H1 (cell line): ENCODE measurements around the gene HK1. TPM values are rescaled to one million over a fixed set of nuclear protein-coding genes. Genes with fewer than 3 reads are reported as not detected.

Experiments
- CTCF ChIA-PET: fragments of 300-600 bp; sonication (Branson Sonifier 250); formaldehyde crosslinking; loops from one replicate; lab custom pipeline; 2021; ENCODE audit not compliant: partially characterized antibody; lab: Charles Lee
- POLR2A ChIA-PET: fragments of 300-600 bp; sonication (Branson Sonifier 250); formaldehyde crosslinking; loops from one replicate; lab custom pipeline; 2021; ENCODE audit warnings: inconsistent platforms; ENCODE audit not compliant: partially characterized antibody; lab: Charles Lee
- DNase-seq, 2 experiments: peaks; one replicate each; pipeline versions ENCODE4 v3.0.0 to v3.0.0-alpha.2; 2010 to 2022; ENCODE audit warnings: low spot score in 2 of 2, low read depth in 1 of 2, mixed read lengths in 1 of 2
- FAIRE-seq: peaks from 2 replicates; lab custom pipeline; 2011; peaks lifted over from hg19 to GRCh38; lab: Jason Lieb, UNC
- H2AFZ ChIP-seq: 2 replicates; pipeline ENCODE4 v1.8.1; 2012; ENCODE audit warnings: low read length, inconsistent platforms
- H2AK5ac ChIP-seq: 2 replicates; pipeline ENCODE4 v1.6.1; 2013; ENCODE audit warnings: low read depth, low read length
- H2BK120ac ChIP-seq: replicated peaks from 2 replicates; pipeline ENCODE3; 2013; ENCODE audit warnings: low read depth, low read length, inconsistent platforms
- H2BK12ac ChIP-seq: 2 replicates; pipeline ENCODE4 v1.6.1; 2013; ENCODE audit warnings: low read depth, low read length
- H2BK15ac ChIP-seq: 2 replicates; pipeline ENCODE4 v1.6.1; 2013; ENCODE audit warnings: low read length
- H2BK20ac ChIP-seq: 2 replicates; pipeline ENCODE4 v1.6.1; 2013; ENCODE audit warnings: low read length
- H2BK5ac ChIP-seq: 2 replicates; pipeline ENCODE4 v1.6.1; 2013; ENCODE audit warnings: low read depth, low read length
- H3K14ac ChIP-seq: 2 replicates; pipeline ENCODE4 v1.6.1; 2013; ENCODE audit warnings: inconsistent platforms; ENCODE audit not compliant: insufficient read length
- H3K18ac ChIP-seq: 2 replicates; pipeline ENCODE4 v1.6.1; 2013; ENCODE audit warnings: low read length; ENCODE audit errors: extremely low read depth
- H3K23ac ChIP-seq: 2 replicates; pipeline ENCODE4 v1.6.1; 2013; ENCODE audit warnings: inconsistent platforms; ENCODE audit not compliant: insufficient read length
- H3K23me2 ChIP-seq: 2 replicates; pipeline ENCODE4 v1.6.1; 2013; ENCODE audit warnings: low read depth, low read length
- H3K27ac ChIP-seq: 2 replicates; pipeline ENCODE4 v1.6.1; 2011; ENCODE audit warnings: low read depth, low read length, inconsistent platforms
- H3K27me3 ChIP-seq, 4 experiments: replicated peaks in 1 of 4; 1 replicate in 1 of 4; 2 replicates in 3 of 4; pipeline versions ENCODE4 v1.6.1 to v1.8.1; 2011 to 2013; ENCODE audit warnings: low read length in 3 of 4, mild to moderate bottlenecking in 3 of 4, inconsistent platforms in 2 of 4, mixed read lengths in 2 of 4, moderate library complexity in 1 of 4; ENCODE audit not compliant: control insufficient read depth in 3 of 4, insufficient read depth in 3 of 4; ENCODE audit errors: extremely low read depth in 1 of 4
- H3K36me3 ChIP-seq, 4 experiments: 2 replicates each; pipeline versions ENCODE4 v1.6.1 to v1.8.1; 2011 to 2013; ENCODE audit warnings: mild to moderate bottlenecking in 4 of 4, low read length in 3 of 4, moderate library complexity in 2 of 4, control low read depth in 1 of 4, inconsistent platforms in 1 of 4; ENCODE audit not compliant: insufficient read depth in 4 of 4, control insufficient read depth in 2 of 4
- H3K4ac ChIP-seq: replicated peaks from 2 replicates; pipeline ENCODE3; 2013; ENCODE audit warnings: low read length, low read depth, mixed read lengths, inconsistent platforms; ENCODE audit not compliant: insufficient read length
- H3K4me1 ChIP-seq, 4 experiments: replicated peaks in 1 of 4; 1 replicate in 1 of 4; 2 replicates in 3 of 4; pipeline versions ENCODE4 v1.6.1 to v1.8.1; 2011 to 2013; ENCODE audit warnings: low read length in 3 of 4, inconsistent platforms in 2 of 4, mixed read lengths in 1 of 4; ENCODE audit not compliant: insufficient read depth in 4 of 4, control insufficient read depth in 3 of 4
- H3K4me2 ChIP-seq, 2 experiments: 2 replicates each; pipeline versions ENCODE4 v1.6.1 to v1.8.1; 2011 to 2013; ENCODE audit warnings: low read depth in 2 of 2, low read length in 2 of 2, control low read depth in 1 of 2, inconsistent platforms in 1 of 2, mild to moderate bottlenecking in 1 of 2; ENCODE audit not compliant: insufficient read depth in 1 of 2
- H3K4me3 ChIP-seq, 4 experiments: fragments of 200-600, 300-600 bp in 1 of 4; sonication (generic), shearing (Covaris generic), sonication (Bioruptor Twin) in 1 of 4; 2 replicates each; pipeline versions ENCODE4 v1.5.1 to v1.8.1; 2011 to 2016; ENCODE audit warnings: low read length in 4 of 4, low read depth in 3 of 4, control low read depth in 2 of 4, inconsistent platforms in 2 of 4, mild to moderate bottlenecking in 2 of 4, mixed read lengths in 1 of 4, moderate library complexity in 1 of 4; ENCODE audit not compliant: insufficient read depth in 2 of 4; ENCODE audit errors: extremely low read depth in 1 of 4
- H3K56ac ChIP-seq: replicated peaks from 2 replicates; pipeline ENCODE3; 2013; ENCODE audit warnings: low read depth, mild to moderate bottlenecking, mixed read lengths, low read length, inconsistent platforms; ENCODE audit not compliant: insufficient read length
- H3K79me1 ChIP-seq: 2 replicates; pipeline ENCODE4 v1.6.1; 2013; ENCODE audit warnings: low read depth, low read length, control low read depth
- H3K79me2 ChIP-seq, 2 experiments: 2 replicates each; pipeline versions ENCODE4 v1.6.1 to v1.8.1; 2012 to 2013; ENCODE audit warnings: low read length in 2 of 2, mild to moderate bottlenecking in 2 of 2, inconsistent platforms in 1 of 2; ENCODE audit not compliant: insufficient read depth in 2 of 2, control insufficient read depth in 1 of 2
- H3K9ac ChIP-seq, 4 experiments: replicated peaks in 1 of 4; 1 replicate in 1 of 4; 2 replicates in 3 of 4; pipeline versions ENCODE4 v1.6.1 to v1.8.1; 2011 to 2013; ENCODE audit warnings: low read depth in 3 of 4, low read length in 3 of 4, control low read depth in 2 of 4, mild to moderate bottlenecking in 2 of 4, moderate library complexity in 2 of 4, inconsistent platforms in 1 of 4; ENCODE audit errors: extremely low read depth in 1 of 4
- H3K9me3 ChIP-seq, 2 experiments: 2 replicates each; pipeline versions ENCODE4 v1.6.1 to v1.8.1; 2012 to 2013; ENCODE audit warnings: mild to moderate bottlenecking in 2 of 2, moderate library complexity in 2 of 2, control low read depth in 1 of 2, inconsistent platforms in 1 of 2, low read depth in 1 of 2, low read length in 1 of 2, mixed read lengths in 1 of 2; ENCODE audit not compliant: insufficient read depth in 2 of 2
- H4K20me1 ChIP-seq, 2 experiments: replicated peaks in 1 of 2; 2 replicates each; pipeline versions ENCODE3 to v1.8.1; 2011 to 2013; ENCODE audit warnings: inconsistent platforms in 2 of 2, low read length in 2 of 2, mild to moderate bottlenecking in 1 of 2; ENCODE audit not compliant: insufficient read depth in 2 of 2, control insufficient read depth in 1 of 2
- H4K5ac ChIP-seq: 2 replicates; pipeline ENCODE4 v1.6.1; 2013; ENCODE audit warnings: low read length, low read depth, mixed read lengths, inconsistent platforms; ENCODE audit not compliant: insufficient read length
- H4K8ac ChIP-seq: 2 replicates; pipeline ENCODE4 v1.8.0; 2013; ENCODE audit warnings: mild to moderate bottlenecking, moderate library complexity, low read length, inconsistent platforms; ENCODE audit not compliant: insufficient read depth; ENCODE audit errors: extremely low read depth
- H4K91ac ChIP-seq: replicated peaks from 2 replicates; pipeline ENCODE3; 2013; ENCODE audit warnings: low read length, mixed read lengths, inconsistent platforms; ENCODE audit not compliant: insufficient read length
- HDAC2 ChIP-seq, 2 experiments: fragments of 300-600 bp in 1 of 2; sonication (generic) in 1 of 2; IDR thresholded peaks; 2 replicates each; pipeline ENCODE4 v1.6.1; 2011 to 2012; ENCODE audit warnings: low read depth in 2 of 2, low read length in 2 of 2, mild to moderate bottlenecking in 2 of 2, moderate library complexity in 2 of 2, borderline replicate concordance in 1 of 2, inconsistent platforms in 1 of 2
- NANOG ChIP-seq: IDR thresholded peaks from 2 replicates; pipeline ENCODE4 v1.6.1; 2011; ENCODE audit warnings: low read length, low read depth, mild to moderate bottlenecking, inconsistent platforms; ENCODE audit not compliant: insufficient read depth, poor library complexity, severe bottlenecking
- NRF1 ChIP-seq: IDR thresholded peaks from 2 replicates; pipeline ENCODE4 v1.6.1; 2011; ENCODE audit warnings: mild to moderate bottlenecking, low read depth, low read length, improper control_type of control experiment
- SRF ChIP-seq: IDR thresholded peaks from 2 replicates; pipeline ENCODE4 v1.6.1; 2011; ENCODE audit warnings: mild to moderate bottlenecking, low read depth, low read length, moderate library complexity
- WGBS, 2 experiments: shearing (Covaris generic) in 1 of 2; methylation state at CpG; one replicate each; pipeline versions ENCODE4 v1.1.6 to v1.1.7; 2013 to 2015; ENCODE audit warnings: low lambda C conversion rate in 2 of 2, mixed read lengths in 2 of 2, inconsistent platforms in 1 of 2, low coverage in 1 of 2, missing lambda C conversion rate in 1 of 2; ENCODE audit not compliant: insufficient replicate concordance in 2 of 2, insufficient coverage in 1 of 2, insufficient read length in 1 of 2; ENCODE audit errors: extremely low coverage in 1 of 2, missing lambda C conversion rate in 1 of 2; 5-methylcytosine and 5-hydroxymethylcytosine counted together
- polyA plus RNA-seq, 7 experiments: library from polyadenylated mRNA; depleted of rRNA in 3 of 7; stranded (reverse) in 5 of 7; unstranded in 2 of 7; fragments of >200 nt in 5 of 7; fragments of 200-250 nt in 2 of 7; gene quantifications; 1 replicate in 5 of 7; 2 replicates in 1 of 7; 4 replicates in 1 of 7; pipeline versions ENCODE4 v1.2.1 to v1.2.3, GENCODE V29; 2011 to 2013; ENCODE audit warnings: missing spikeins in 2 of 7, mixed read lengths in 2 of 7
- total RNA-seq: library from RNA; stranded (reverse); fragmentation: NEBNext Ultra II Directional; extraction: Animal tissue kit (Norgen Biotek cat#: 25700); gene quantifications from 2 replicates; pipeline ENCODE4 v1.2.1, GENCODE V29; 2021

HK1 gene
- total and polyA plus RNA-seq, 2 of the 8 experiments (the other 6 are each of a cell fraction or from before 2014, with no cell fraction given), result 55.8 to 247 TPM

DNA sequence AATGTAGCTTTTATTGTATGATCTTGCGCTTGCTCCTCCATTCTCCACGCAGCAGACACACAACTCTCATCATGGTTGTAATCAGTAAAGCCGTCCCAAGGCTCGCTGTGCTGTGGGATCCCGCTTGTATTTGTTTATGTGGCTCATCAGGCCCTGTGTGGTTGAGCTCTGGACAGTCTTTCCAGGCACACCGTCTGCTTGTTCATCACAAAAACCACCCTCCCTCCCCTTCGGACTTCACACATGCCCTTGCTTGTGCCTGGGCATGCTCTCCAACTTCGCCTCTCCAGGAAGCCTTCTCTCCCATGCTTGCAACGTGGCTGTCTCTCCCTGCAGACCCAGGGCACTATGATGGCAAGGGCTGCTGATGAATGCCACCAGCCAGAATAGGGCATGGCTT is 62.4 kb downstream of the HK1 start:
- Histone ChIP-seq H3K14ac (no peak overlapping the region), H4K20me1 (no peaks in the 10 kb centered on the region), H3K9me3 (no peaks in the 10 kb centered on the region; a peak in 1 of 4 replicates), H2BK20ac (0 out of 2 replicates have a peak overlapping the region, but pooled peaks have one; percentile 66), H2BK5ac (peak overlapping the region; percentile 12; the same call in 1 of the 2 replicates), H3K18ac (peak overlapping the region; percentile 80), H4K91ac (peak overlapping the region; percentile 31), H3K4me1 (peaks cover 22 to 40% (median 39%) of the 10 kb centered on the region in 4 experiments), H2AFZ (no peak overlapping the region), H3K4ac (peak overlapping the region; percentile 27), H4K5ac (peak overlapping the region; percentile 15), H3K56ac (no peak overlapping the region), H3K4me2 (no peak overlapping the region), H3K79me1 (peaks cover 25% of the 10 kb centered on the region; the same call in 1 of the 2 replicates), H2AK5ac (peak overlapping the region; percentile 47), H3K23me2 (peaks cover 3% of the 10 kb centered on the region; the same call in 1 of the 2 replicates), H3K27ac (no peak overlapping the region; the same call in 1 of the 2 replicates), H3K9ac (peak overlapping the region in 1 of 4 experiments; percentile 7; a peak in 1 of 7 replicates), H3K79me2 (peaks cover 15 to 91% of the 10 kb centered on the region in 2 experiments), H2BK12ac (peak overlapping the region; percentile 52; the same call in 1 of the 2 replicates), H4K8ac (0 out of 2 replicates have a peak overlapping the region, but pooled peaks have one; percentile 88), H2BK120ac (no peak overlapping the region), H3K4me3 (no peak overlapping the region), H3K27me3 (no peaks in the 10 kb centered on the region), H3K36me3 (peaks cover 0 to 6% (median 0%) of the 10 kb centered on the region in 4 experiments; a peak in 3 of 8 replicates), H2BK15ac (peak overlapping the region; percentile 82; the same call in 1 of the 2 replicates), H3K23ac (no peak overlapping the region)
- no peak for TF ChIP-seq SRF
- TF ChIP-seq HDAC2 (IDR thresholded peaks at IDR 0.05; ENCODE audit: borderline replicate concordance in 1 of 2, low read depth in 2 of 2, low read length in 2 of 2), result no peak
- TF ChIP-seq NANOG, result no peak
- TF ChIP-seq NRF1, result no peak
- DNase-seq, result no peak
- ChIA-PET POLR2A (interaction anchor here (1.5 to 1.7 kb wide), 2 partner anchors 11 to 13 kb away, joined by 3 to 6 read pairs; no protein-coding TSS in a partner anchor), CTCF (interaction anchor here (0.7 to 1.6 kb wide), 4 partner anchors 9 to 218 kb away, joined by 3 to 4 read pairs (median 4); no protein-coding TSS in a partner anchor)
- WGBS, 2 experiments, result 90% methylated on average over 9 of the region's 9 CpGs; no CpG with 5 or more reads in 1 of the 2 experiments
- FAIRE-seq, result no peak
